Right atrium auricular region (tissue), 2 donors: ENCODE measurements around the gene CMSS1. TPM values are rescaled to one million over a fixed set of nuclear protein-coding genes. Genes with fewer than 3 reads are reported as not detected.
A peak's percentile ranks its signal among the peaks of the same experiment; 100 is the strongest.

Experiments used
- DNase-seq: peaks from one replicate; pipeline ENCODE4 v3.0.0-alpha.2; 2019; ENCODE audit warnings: low spot score
- H3K27ac ChIP-seq, 2 donors: fragments of 200-600 bp; sonication (generic); 1 replicate in 1 of 2; 2 replicates in 1 of 2; pipeline ENCODE4 v1.5.1; 2016 to 2019
- H3K27me3 ChIP-seq, 2 donors: fragments of 200-600 bp; sonication (generic); one replicate each; pipeline versions ENCODE4 v1.5.1 to v1.6.0; 2017 to 2019
- H3K36me3 ChIP-seq: fragments of 200-600 bp; sonication (generic); one replicate; pipeline ENCODE4 v1.5.1; 2016
- H3K4me1 ChIP-seq, 2 donors: fragments of 200-600 bp; sonication (generic); one replicate each; pipeline versions ENCODE4 v1.5.1 to v1.6.0; 2017 to 2019
- H3K4me3 ChIP-seq, 2 donors: fragments of 200-600 bp; sonication (generic); 1 replicate in 1 of 2; 2 replicates in 1 of 2; pipeline ENCODE4 v1.5.1; 2017 to 2019; ENCODE audit warnings: mild to moderate bottlenecking in 1 of 2, moderate library complexity in 1 of 2
- H3K9me3 ChIP-seq, 2 donors: fragments of 200-600 bp; sonication (generic); one replicate each; pipeline ENCODE4 v1.5.1; 2019
- total RNA-seq, 2 donors: library from RNA; depleted of rRNA; stranded (reverse); fragments of >200 nt; gene quantifications; one replicate each; pipeline ENCODE4 v1.1.0, GENCODE V29; 2016
- TF ChIP-seq, protein P1 (sequence below), 2 donors: fragments of 200-600 bp; sonication (generic); IDR thresholded peaks; one replicate each; pipeline ENCODE4 v1.5.1; 2019; ENCODE audit warnings: antibody characterized with exemption in 2 of 2

Gene CMSS1
- total RNA-seq, 2 donors from 2014 or later: 5.7 to 17.7 TPM

GRCh38 chr3:100184948-100185570, 367.4 kb downstream of the CMSS1 start:
- peaks cover 0 to 11% of the 10 kb centered on the region in 2 donors for H3K4me1 ChIP-seq
- H3K27me3 ChIP-seq: no peaks in the 10 kb centered on the region
- H3K9me3 ChIP-seq: peaks cover 0 to 1% of the 10 kb centered on the region in 2 donors
- no peak for DNase-seq
- H3K4me3 ChIP-seq: no peak overlapping the region
- TF ChIP-seq, protein P1, sequence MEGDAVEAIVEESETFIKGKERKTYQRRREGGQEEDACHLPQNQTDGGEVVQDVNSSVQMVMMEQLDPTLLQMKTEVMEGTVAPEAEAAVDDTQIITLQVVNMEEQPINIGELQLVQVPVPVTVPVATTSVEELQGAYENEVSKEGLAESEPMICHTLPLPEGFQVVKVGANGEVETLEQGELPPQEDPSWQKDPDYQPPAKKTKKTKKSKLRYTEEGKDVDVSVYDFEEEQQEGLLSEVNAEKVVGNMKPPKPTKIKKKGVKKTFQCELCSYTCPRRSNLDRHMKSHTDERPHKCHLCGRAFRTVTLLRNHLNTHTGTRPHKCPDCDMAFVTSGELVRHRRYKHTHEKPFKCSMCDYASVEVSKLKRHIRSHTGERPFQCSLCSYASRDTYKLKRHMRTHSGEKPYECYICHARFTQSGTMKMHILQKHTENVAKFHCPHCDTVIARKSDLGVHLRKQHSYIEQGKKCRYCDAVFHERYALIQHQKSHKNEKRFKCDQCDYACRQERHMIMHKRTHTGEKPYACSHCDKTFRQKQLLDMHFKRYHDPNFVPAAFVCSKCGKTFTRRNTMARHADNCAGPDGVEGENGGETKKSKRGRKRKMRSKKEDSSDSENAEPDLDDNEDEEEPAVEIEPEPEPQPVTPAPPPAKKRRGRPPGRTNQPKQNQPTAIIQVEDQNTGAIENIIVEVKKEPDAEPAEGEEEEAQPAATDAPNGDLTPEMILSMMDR (IDR thresholded peaks at IDR 0.05): no peak
- no peak overlapping the region for H3K27ac ChIP-seq
- H3K36me3 ChIP-seq: no peaks in the 10 kb centered on the region

DNA sequence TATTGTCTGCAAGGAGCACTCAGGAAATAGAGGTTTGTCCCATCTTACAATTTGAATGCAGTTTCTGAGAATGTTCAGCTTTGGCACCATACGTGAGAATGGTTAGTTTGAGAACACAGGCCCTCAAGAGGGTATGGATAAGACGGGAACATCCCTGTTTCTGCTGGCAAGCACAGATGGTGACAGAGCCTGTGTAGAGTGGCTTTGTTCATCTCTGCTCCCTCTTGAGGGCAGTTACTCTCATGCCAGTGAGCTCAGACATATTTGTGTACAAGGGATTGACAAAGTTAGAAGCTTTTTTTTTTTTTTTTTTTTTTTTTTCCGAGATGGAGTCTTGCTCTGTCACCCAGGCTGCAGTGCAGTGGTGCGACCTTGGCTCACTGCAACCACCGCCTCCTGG, 368.2 kb downstream of the CMSS1 start:
- H3K27me3 ChIP-seq: no peaks in the 10 kb centered on the region
- no peaks in the 10 kb centered on the region for H3K36me3 ChIP-seq
- H3K4me3 ChIP-seq: no peak overlapping the region
- no peaks in the 10 kb centered on the region for H3K9me3 ChIP-seq
- TF ChIP-seq, protein P1 (IDR thresholded peaks at IDR 0.05): no peak
- no peak for DNase-seq
- peaks cover 0 to 11% of the 10 kb centered on the region in 2 donors for H3K4me1 ChIP-seq
- H3K27ac ChIP-seq: no peak overlapping the region

DNA sequence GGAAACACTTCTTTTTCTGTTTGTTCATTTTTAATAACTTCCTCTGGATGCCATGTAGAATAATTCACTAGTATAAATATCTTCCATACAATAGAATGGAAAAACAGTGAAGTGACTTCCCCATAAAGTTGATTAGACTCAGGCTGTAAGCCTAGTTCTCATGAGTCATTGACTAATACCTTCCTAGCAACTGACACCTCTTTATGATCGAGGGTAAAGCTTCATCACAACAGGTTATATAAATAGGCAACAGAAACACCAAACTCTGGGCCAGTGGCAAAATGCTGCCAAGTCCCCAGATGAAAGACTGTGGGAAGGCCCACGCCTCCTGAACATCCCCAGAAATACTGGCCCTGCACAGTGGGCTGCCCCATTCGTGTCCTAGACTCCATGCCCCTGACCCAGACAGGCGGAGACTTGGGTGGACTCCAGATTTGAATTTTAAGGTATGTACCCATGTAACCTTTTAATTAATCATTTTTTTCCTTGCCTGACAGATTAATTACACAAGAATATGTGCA, 371.8 kb downstream of the CMSS1 start:
- no peaks in the 10 kb centered on the region for H3K9me3 ChIP-seq
- peaks cover 0 to 11% of the 10 kb centered on the region in 2 donors for H3K4me1 ChIP-seq
- H3K27ac ChIP-seq: peak overlapping the region in 1 of 2 donors; percentile 33
- no peaks in the 10 kb centered on the region for H3K36me3 ChIP-seq
- no peak overlapping the region for H3K4me3 ChIP-seq
- TF ChIP-seq, protein P1 (IDR thresholded peaks at IDR 0.05): no peak
- DNase-seq: no peak
- no peaks in the 10 kb centered on the region for H3K27me3 ChIP-seq

GRCh38 chr3:100195375-100195774, 377.7 kb downstream of the CMSS1 start:
- TF ChIP-seq, protein P1 (IDR thresholded peaks at IDR 0.05): no peak
- no peaks in the 10 kb centered on the region for H3K27me3 ChIP-seq
- no peak overlapping the region for H3K27ac ChIP-seq
- no peaks in the 10 kb centered on the region for H3K36me3 ChIP-seq
- no peak overlapping the region for H3K4me3 ChIP-seq
- H3K9me3 ChIP-seq: no peaks in the 10 kb centered on the region
- no peaks in the 10 kb centered on the region for H3K4me1 ChIP-seq
- DNase-seq: no peak

GRCh38 chr3:100197876-100198275, 380.2 kb downstream of the CMSS1 start:
- Histone ChIP-seq H3K9me3 (no peaks in the 10 kb centered on the region), H3K27ac (no peak overlapping the region), H3K36me3 (no peaks in the 10 kb centered on the region), H3K27me3 (no peaks in the 10 kb centered on the region), H3K4me3 (no peak overlapping the region), H3K4me1 (no peaks in the 10 kb centered on the region)
- TF ChIP-seq, protein P1 (IDR thresholded peaks at IDR 0.05): no peak
- DNase-seq: no peak
